Mammary microvascular endothelial cell (primary cell): ENCODE data around the gene CHSY3. TPM values are rescaled to one million over a fixed set of nuclear protein-coding genes. Genes with fewer than 3 reads are reported as not detected.

Experiments
- total RNA-seq: library from RNA; depleted of rRNA; stranded (reverse); fragments of >200 nt; gene quantifications from 2 replicates; pipeline ENCODE4 v1.2.3, GENCODE V29; 2015

Gene CHSY3
- 1.2 TPM in 2 replicates for total RNA-seq

GRCh38 chr5:129904102-129904666 lies at the start of gene CHSY3:
Gene CHSY3, plus strand, starts transcription at chr5:129904465.

Other genes starting within 250 kb of the CHSY3 start
- not detected in 2 replicates for gene MINAR2, start 156.4 kb upstream of the CHSY3 start, total RNA-seq